ENCODE results near the gene PID1.

PID1 gene

DNA sequence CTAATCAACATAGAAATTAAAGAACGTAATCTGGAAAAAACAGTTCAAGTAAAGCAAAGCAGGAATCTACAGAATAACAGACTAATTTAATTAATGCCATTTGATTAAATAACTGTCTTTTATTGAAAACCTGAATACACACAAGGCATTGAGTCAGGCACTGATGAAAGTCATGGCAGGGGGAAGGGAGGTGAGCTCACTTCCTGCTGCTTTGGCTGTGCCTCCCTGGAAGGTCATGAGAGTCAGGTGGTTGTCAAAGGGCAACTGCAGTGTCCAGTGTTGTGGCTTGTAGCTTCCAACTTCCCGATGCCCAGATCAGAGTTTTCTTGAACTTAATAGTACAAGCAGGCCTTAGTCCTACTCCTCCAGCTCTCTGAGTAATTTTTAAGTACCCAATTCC is 180.9 kb downstream of the PID1 start:
- no peak for DNase-seq (ENCODE audit: low spot score)
- in situ Hi-C loops (cut with MboI; ENCODE audit: low sequenced_read_pairs, unreplicated experiment), result no loop called here
- TF ChIP-seq CTCF (IDR thresholded peaks at IDR 0.05; ENCODE audit: borderline replicate concordance, control extremely low read depth, extremely low read depth, insufficient read depth, missing control alignments), result no peak

- DNase-seq (ENCODE audit: low spot score), result no peak
- in situ Hi-C loops (cut with MboI; ENCODE audit: low sequenced_read_pairs, unreplicated experiment), result no loop called here
- no peak for TF ChIP-seq CTCF (IDR thresholded peaks at IDR 0.05; ENCODE audit: borderline replicate concordance, control extremely low read depth, extremely low read depth, insufficient read depth, missing control alignments)
Measured at GRCh38 chr2:229089776-229090175, 181.3 kb downstream of the PID1 start.

DNA sequence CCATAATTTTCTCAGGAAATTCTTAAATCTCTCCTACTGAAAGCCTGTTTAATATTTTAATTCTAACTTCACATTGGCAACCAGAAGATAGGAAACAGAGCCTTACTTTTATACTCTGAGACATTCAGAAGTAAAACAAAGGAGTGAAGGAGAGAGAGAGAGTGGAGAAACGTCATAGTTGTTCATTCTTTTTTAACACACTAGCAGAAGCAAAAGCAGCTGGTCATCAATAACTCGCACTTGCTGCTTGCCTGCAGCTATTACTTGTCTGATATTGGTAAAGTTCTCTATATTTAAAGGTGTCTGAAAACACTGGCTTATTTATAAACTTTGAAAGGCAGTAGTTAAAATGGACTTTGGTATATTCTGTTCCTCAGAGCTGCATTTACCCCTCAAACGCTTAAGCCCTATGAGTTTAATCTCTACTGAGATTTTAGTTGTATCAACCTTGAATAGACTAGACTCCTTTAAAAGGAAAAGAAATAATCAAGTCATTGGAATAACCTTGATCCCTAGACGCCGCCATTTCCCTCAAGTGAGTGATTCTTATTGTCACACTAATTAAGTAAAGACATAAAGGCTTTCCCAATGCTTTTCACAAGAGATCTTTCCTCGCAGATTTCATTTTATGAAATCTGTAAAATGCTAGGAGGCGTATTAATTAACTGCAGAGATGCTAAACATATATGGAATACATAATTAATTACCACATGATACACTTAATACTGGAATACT is 182.0 kb downstream of the PID1 start:
- in situ Hi-C loops (cut with MboI; ENCODE audit: low sequenced_read_pairs, unreplicated experiment), result no loop called here
- no peak for DNase-seq (ENCODE audit: low spot score)
- TF ChIP-seq CTCF (IDR thresholded peaks at IDR 0.05; ENCODE audit: borderline replicate concordance, control extremely low read depth, extremely low read depth, insufficient read depth, missing control alignments), result no peak

GRCh38 chr2:229088517-229088913 is 182.6 kb downstream of the PID1 start:
- TF ChIP-seq CTCF (IDR thresholded peaks at IDR 0.05; ENCODE audit: borderline replicate concordance, control extremely low read depth, extremely low read depth, insufficient read depth, missing control alignments), result no peak
- in situ Hi-C loops (cut with MboI; ENCODE audit: low sequenced_read_pairs, unreplicated experiment), result no loop called here
- no peak for DNase-seq (ENCODE audit: low spot score)

- no peak for TF ChIP-seq CTCF (IDR thresholded peaks at IDR 0.05; ENCODE audit: borderline replicate concordance, control extremely low read depth, extremely low read depth, insufficient read depth, missing control alignments)
- in situ Hi-C loops (cut with MboI; ENCODE audit: low sequenced_read_pairs, unreplicated experiment), result no loop called here
- DNase-seq (ENCODE audit: low spot score), result no peak
Measured at GRCh38 chr2:229087843-229088516, 183.1 kb downstream of the PID1 start.

DNA sequence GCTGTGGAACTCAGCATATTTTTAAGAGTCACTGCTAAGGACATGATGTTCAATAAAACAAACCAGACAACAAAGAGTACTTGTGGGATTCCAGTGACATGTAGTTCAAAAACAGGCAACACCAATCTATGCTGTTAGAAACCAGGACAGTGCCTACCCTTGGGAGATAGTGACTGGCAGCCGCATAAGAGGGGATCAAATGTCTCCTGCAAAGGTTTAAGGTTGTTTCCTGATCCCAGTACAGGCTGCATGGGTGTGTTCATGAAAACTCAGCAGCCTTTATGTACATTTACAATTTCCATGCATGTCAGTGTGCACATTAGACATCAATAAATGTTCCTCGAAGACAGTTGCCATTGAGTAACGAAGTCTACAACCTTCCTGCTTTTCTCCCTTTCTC is 183.8 kb downstream of the PID1 start:
- DNase-seq (ENCODE audit: low spot score), result no peak
- TF ChIP-seq CTCF (IDR thresholded peaks at IDR 0.05; ENCODE audit: borderline replicate concordance, control extremely low read depth, extremely low read depth, insufficient read depth, missing control alignments), result no peak
- in situ Hi-C loops (cut with MboI; ENCODE audit: low sequenced_read_pairs, unreplicated experiment), result no loop called here
